NCI-H510A treated with DMSO at 0.1 percent for 48 hours (cell line): Measurements from ENCODE around the gene TMTC3.
"Not testable (repeated sequence)": the region's sequence is repeated elsewhere in the genome, so short reads cannot be mapped to it uniquely, and the experiment has no call there.

Experiments used
- DNase-seq: peaks from one replicate; lab custom pipeline; 2025; lab: John Stamatoyannopoulos, UW

The TMTC3 gene

DNA sequence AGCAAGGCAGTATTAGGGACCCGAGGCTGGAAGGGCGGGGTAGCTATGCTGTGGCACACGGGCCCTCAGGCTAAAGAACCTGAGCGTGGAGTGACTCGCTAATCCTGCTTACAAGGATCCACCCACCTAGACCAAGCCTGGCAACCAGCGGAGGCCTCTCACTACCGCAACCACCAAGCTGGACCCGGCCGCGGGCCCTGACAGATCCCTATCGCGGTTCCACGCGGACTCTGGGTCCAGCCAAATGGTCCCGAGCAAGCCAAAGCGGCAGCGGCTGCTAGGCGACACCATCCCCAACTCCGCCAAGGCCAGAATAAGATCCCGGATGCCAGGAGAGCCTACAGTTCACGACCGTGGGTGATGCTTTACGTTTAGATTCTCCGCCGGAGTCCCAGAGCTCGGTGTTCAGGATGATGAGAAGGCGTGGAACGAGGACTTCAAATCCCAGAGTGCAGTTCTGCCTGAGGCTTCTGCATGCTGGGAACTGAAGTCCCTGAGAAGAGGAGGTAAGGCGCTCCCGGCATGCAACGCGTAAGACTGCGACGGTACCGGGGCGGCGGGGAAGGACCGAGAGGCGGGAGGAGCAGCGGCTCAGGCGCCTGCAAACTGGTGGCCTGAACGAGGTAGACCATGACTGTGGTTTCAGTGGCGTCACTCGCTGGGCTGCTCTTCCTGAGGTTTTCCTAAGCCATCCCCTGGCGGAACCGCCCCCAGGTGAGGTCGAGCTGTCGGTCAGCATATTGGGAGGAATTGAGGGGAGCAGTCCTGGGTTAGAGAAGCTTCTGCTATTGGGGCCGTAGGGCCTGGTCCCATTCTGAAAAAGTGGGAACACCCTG, at the start of gene TMTC3, which contains the start of gene CEP290:
Gene TMTC3, plus strand, starts transcription at position 534 of the 836 bp plus-strand sequence. CDS start 6,009 bp downstream, outside the sequence.
Gene CEP290, minus strand, starts transcription at position 315 of the 836 bp plus-strand sequence. CDS start 781 bp downstream, outside the sequence.
- peak; percentile 97 for DNase-seq

DNA sequence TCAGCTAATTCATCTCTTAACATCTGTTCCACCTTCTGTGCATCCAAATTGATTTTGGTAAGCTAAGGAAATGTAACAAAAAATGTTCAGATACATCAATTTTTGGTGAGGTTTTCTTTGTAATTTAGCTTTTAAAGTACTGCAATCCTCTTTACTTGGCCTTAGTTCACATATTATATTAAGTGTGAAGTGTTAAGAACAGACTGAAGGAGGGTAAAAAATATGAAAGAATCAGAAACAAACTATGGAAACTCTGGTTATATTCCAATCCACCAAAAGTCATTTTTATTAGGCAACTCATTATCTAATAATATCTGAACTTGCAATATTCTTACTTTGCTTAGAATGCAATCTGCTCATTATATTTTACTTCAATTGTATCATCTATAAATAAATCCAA, 49.3 kb upstream of the TMTC3 start:
- no peak for DNase-seq

DNA sequence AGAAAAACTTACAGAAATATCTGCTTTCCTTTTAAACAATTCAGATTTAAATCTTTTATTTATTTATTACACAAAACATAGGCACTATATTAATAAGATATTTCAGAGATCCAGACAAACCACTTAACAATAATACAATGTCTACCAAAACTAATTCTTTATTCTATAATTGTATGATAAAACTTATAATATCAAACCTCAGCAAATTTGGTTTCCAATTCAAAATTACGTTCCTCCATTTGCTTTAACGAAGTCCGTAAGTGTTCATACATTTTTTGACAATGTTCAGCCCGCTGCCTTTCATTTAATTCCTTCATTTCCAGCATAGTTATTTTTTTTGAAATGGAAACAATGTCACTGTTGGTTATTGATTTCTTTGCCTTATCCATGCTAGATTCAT, 48.5 kb upstream of the TMTC3 start:
- DNase-seq: no peak

GRCh38 chr12:88108021-88108420, 34.1 kb upstream of the TMTC3 start:
- DNase-seq: no peak

DNA sequence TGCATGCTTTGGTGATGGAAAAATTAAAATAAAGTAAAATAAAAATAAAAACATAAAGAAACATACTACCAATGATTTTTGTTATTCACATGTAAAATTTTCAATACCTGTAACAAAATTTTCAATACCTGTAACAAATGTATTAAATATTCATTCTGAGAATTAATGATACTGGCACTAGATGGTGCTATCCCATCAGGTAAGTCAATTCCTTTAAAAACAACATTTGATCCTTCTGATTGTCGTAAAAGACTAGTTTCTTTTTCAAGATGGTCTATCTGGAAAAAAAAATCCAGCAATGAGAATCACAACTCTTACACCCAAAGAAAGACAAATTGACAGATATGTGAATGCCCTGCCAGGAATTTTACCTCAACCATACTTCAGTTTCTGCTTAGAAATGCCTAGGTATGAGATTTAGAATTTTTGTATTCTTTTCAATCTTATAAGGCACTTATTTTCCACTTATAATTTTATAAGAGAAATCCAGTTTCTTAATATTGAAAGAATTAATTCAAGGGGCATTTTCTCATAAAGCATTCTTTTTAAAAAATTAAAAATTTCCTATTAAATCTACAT, 30.9 kb upstream of the TMTC3 start:
- peak; percentile 42 for DNase-seq

- DNase-seq: no peak
Measured at GRCh38 chr12:88113871-88114270, 28.2 kb upstream of the TMTC3 start.

GRCh38 chr12:88122666-88123065, 19.4 kb upstream of the TMTC3 start:
- no peak for DNase-seq

GRCh38 chr12:88127099-88127498, 15.0 kb upstream of the TMTC3 start:
- DNase-seq: no peak

- DNase-seq: no peak
Measured at GRCh38 chr12:88127855-88128254, 14.3 kb upstream of the TMTC3 start.

- no peak for DNase-seq
Measured at GRCh38 chr12:88132392-88132791, 9.7 kb upstream of the TMTC3 start.

GRCh38 chr12:88133181-88133580, 8.9 kb upstream of the TMTC3 start:
- not testable (repeated sequence) for DNase-seq

- not testable (repeated sequence) for DNase-seq
Measured at GRCh38 chr12:88139711-88140110, 2.4 kb upstream of the TMTC3 start.

DNA sequence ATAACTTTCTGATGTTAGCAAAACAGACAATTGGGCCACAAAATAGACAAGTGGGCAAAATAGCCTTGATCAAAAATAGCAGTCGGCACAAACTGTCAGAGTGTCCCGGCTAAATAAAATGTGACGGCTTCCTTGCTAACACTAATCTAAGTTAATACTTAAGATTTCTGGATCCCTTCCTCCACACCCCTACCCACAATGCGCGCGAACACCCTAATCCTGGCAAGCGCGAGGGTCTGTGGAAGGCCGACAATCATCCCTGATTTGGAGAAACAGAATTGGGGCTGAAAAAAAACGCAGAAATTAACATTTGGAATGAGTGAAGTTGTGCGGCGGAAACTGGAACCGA, 708 bp upstream of the TMTC3 start:
- no peak for DNase-seq

- DNase-seq: peak; percentile 82
Measured at GRCh38 chr12:88142610-88142991, 494 bp downstream of the TMTC3 start.

DNA sequence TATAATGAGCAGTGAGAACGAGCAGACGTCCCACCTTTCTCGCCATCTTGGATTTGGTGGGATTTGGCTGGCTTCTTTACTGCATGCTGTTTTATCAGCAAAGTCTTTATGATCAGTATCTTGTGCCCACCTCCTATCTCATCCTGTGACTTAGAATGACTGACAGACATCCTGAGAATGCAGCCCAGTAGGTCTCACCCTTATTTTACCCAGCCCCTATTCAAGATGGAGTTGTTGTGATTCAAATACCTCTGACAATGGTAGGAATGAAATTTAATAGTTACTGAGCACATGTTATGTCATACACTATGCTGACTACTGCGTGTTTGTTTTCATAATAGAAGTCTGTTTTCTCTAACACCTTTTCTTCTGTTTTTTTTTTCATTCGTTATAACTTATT, 1.9 kb downstream of the TMTC3 start:
- no peak for DNase-seq

DNA sequence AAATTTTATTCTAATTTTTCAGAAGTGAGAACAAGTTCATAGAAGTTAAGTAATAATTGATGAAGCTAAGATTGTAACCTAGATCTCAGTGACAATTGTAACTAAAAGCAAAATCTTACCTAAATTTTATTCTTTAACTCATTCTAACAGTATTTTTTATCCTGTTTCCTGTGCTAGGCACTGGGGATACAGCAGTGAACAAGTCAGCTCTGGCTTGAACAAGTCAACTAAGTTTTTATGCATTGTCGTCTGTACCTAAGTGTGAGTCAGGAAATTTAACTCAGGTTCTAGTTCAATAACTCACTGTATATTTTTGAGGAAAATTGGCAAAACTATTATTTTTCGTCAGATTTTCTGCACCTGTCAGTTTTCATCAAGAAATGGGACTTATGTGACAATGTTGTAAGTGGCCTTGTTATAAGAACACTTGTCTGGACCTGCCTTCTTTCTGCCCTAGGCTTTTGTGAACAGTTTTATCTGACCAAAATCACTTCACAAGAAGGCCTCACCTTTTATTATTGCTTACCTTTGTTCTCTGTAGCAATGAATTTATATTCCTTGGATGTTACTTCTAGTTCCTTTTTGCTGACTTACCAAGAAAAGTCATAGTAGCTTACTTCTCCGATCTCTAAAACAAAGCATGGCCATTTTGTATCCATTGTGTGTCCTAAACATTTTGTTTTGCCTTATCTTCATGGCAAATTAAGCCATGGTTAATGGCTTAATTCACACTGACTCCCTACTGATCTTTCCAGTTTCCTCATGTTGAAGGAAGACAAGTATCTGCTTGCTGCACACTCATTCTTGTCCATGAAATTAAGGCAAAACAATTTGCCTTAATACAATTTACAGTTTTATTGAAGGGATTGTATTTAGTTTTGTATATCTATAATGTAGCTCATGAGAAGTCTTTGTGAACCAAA, 2.7 kb downstream of the TMTC3 start:
- DNase-seq: no peak

- DNase-seq: no peak
Measured at GRCh38 chr12:88145567-88146505, 3.7 kb downstream of the TMTC3 start.

DNA sequence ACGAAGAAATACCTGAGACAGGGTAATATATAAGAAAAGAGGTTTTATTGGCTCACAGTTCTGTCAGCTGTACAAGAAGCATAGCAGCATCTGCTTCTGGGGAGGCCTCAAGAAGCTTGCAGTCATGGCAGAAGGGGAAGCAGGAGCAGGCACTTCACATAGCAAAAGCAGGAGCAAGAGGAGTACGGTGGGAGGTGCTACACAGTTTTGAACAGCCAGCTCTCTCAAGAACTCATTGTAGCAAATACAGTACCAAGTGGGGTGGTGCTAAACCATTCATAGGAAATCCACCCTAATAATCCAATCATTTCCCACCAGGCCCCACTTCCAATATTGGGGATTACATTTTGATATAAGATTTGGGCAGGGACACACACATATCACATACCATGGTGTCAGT, 8.0 kb downstream of the TMTC3 start:
- DNase-seq: no peak

- DNase-seq: peak; percentile 12
Measured at GRCh38 chr12:88153959-88154358, 11.9 kb downstream of the TMTC3 start.

- no peak for DNase-seq
Measured at GRCh38 chr12:88156075-88156654, 14.1 kb downstream of the TMTC3 start.

- no peak for DNase-seq
Measured at GRCh38 chr12:88163371-88163770, 21.3 kb downstream of the TMTC3 start.
